Midbrain (tissue), 1 donor: ENCODE results near the gene COX14.
"Not testable (repeated sequence)": the region's sequence is repeated elsewhere in the genome, so short reads cannot be mapped to it uniquely, and the experiment has no call there.

Source experiments
- DNase-seq: peaks from one replicate; lab custom pipeline; 2025; lab: John Stamatoyannopoulos, UW

Gene COX14

DNA sequence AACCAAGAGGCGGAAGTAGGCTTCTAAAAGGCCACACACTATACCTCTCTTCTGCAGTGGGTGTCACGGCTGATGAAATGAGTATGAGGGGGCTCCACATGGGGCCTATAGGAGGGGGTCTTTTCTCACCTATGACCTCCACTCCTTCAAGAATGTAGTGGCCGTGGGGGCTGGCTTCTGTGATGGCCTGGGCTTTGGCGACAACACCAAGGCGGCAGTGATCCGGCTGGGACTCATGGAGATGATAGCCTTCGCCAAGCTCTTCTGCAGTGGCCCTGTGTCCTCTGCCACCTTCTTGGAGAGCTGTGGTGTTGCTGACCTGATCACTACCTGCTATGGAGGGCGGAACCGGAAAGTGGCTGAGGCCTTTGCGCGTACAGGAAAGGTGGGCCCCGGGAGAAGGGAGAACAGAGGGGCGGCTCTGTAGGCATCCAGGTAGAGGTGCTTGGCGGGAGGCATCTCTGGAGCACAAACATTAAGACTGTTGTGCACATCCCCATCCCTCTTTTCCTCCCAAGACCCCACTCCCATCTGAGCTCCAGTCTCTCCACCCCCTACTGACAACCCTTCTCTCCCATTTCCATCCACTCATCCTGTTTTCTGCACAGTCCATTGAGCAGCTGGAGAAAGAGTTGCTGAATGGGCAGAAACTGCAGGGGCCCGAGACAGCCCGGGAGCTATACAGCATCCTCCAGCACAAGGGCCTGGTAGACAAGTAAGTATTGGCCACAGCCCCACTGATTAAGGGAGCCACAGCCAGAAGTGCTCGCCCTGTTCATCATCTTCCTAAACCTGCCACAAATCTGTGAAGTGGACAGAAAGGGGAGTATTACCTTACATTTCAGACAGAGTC is 4.4 kb upstream of the COX14 start:
- no peak for DNase-seq

DNA sequence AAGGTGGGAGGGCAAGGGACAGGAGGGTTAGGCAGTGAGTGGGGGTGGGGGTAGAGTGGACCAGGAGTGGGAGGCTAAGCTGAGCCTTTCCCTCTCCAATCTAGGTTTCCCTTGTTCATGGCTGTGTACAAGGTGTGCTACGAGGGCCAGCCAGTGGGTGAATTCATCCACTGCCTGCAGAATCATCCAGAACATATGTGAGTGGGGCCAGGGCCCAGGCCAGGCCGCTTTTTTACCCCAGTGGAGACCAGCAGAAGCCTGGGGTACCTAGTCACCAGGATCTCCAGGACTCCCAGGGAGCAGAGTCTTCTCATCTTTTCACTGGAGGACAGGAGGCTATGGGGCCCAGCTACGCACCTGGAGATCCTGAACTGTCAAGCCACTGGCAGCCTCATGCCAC is 2.7 kb upstream of the COX14 start:
- DNase-seq = no peak

DNA sequence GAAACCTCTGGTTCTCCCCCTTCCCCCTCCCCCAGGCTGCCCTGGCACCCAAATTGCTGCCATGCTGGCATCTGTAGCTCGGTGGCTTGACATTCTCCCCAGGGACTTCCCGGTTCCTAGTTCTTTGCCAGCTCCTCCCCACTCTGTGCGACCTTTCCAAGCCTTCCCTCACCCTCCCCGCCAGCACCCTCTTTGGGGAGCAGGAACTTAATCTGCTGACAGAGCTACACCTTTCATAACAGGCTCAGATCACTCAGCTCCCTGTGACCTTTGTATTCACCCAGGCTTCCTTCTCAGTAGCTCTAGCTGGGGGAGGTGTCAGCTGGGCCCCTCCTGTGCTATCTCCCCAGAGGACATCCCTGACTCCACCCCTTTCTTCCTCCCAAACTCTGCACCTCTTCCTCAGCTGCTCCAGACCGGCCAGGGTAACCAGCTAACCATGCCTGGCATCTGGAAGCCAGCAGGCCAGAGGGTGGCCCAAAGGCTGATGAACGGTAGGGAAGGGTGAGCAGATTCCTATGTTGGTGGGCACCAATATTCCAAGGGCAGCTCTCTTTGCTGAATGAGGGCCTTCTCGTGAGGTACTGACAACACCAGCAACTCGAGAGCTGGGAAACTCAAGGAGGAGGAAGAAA is 1.8 kb upstream of the COX14 start:
- no peak for DNase-seq

DNA sequence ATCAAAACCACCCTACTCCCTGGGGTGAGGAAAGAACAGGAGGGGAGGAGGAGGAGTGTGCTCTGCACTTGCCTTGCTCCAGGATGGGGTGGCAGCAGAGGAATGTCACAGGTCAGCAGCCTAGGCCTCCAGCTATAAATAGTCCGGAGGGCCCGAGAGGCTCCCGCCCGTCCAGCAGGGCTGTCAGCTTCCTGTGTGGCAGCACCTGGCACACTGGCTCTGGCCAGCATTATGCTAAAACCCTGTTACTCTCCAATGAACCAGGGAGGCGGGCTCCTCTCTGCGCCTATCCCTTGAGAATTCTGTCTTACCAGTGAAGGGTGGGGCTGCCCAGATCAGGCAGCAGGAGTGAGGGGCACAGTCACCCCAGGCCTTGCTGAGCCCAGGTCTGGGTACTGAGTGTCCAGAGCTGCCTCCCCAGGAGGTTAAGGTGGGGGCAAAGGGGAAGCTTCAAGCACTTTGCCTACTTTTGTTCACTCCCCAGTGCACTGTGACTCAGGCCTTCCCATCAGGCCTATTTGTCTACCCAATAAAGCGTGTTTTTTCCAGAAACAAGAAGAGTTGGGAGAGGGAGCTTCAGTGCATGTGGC is 1.2 kb upstream of the COX14 start:
- peak; percentile 33 for DNase-seq

DNA sequence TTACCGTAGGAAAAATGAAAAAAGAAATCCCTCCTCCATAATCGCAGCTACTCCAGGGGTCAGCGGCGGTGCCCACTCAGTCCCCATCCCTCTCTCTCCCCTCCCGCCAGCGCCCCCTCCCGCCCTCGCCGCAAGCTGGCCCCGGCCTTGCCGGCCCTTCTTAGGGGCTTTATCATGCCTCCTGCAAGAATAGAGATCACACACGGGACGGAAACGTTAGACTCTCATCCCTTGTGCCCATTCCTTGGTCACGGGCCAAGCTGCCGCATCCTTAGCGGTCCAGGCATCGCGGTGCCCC is 692 bp upstream of the COX14 start:
- DNase-seq = peak; percentile 72

DNA sequence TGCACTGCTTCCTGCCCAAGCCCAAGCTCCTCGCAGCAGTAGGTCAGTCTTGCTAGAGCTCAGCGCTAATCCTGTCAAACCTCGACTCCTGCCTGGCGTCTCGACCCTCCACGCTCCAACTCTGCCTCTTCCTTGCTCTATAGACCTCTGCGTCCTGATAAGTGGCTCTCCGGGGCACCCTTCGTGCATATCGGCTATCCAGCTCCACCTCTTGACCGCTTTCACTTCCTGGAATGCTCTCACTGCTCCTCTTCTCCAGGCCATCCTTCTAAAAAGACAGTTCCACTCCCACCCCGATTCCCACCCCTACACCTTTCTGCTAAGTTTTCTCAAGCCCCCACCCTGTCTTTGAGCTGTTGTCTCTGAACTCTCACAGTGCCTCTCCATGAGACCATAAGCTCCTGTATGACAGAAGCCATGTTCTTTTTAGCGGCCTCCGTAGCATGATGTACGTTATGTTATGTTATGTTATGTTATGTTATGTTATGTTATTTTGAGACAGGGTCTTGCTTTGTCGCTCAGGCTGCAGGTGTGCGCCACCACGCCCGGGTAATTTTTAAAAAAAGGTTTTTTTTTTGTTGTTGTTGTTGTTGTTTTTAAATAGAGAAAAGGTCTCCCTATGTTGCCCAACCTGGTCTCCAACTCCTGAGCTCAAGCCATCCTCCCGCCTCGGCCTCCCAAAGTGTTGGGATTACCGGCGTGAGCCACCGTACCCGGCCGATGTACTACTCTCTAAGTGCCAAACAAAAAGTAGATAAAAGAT is 601 bp downstream of the COX14 start:
- peak; percentile 55 for DNase-seq

DNA sequence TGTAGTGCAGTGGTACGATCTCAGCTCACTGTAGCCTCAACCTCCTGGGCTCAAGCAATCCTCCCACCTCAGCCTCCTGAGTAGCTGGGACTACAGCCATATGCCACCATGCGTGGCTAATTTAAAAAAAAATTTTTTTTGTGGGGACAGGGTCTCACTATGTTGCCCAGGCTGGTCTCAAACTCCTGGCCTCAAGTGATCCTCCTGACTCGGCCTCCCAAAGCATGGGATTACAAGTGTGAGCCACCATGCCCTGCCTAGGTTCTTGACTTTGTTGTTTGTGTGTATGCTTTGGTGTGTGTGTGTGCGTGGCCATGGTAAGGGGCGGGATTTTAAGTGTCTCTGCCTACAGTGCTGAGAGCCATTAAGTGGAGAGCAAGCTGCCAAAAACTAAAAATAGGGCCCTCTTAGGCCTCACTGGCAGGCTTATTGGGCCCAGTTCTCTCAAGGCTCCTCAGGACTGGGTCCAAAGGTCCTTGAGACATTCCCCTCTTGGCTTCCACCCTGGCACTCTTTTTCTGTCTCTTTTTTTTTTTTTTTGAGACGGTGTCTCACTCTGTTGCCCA is 5.1 kb downstream of the COX14 start:
- DNase-seq = no peak

DNA sequence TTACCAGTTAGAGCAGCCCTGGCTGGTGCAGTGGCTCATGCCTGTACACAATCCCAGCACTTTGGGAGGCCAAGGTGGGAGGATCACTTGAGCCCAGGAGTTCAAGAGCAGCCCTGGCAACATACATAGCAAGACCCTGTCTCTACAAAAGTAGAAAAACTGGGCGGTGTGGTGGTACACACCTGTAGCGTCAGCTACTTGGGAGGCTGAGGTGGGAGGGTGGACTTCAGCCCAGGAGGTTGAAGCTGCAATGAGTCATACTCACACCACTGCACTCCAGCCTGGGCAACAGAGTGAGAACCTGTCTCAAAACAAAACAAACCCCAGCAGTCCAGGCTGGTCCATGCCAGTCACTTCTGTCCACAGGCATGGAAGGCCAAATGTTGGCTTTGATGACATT is 7.4 kb downstream of the COX14 start:
- no peak for DNase-seq

DNA sequence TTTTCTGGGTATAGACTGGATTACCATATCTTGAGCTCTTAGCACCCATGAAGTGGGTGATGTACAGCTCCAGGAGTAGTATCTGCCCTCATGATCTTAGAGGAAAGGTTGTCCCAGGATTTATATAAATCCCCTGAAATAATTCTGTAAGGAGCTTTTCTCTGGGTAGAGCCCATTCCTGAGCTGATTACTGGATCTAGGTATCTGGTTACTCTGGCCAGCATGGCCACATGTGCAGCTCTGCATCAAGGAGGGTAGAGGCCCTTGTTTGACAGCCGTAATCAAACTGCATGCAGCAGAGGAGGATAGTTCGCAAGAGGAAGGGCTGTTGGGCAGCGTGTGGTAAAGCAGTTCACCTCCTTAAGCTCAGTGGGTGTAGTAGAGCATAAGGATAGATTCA is 8.5 kb downstream of the COX14 start:
- no peak for DNase-seq

DNA sequence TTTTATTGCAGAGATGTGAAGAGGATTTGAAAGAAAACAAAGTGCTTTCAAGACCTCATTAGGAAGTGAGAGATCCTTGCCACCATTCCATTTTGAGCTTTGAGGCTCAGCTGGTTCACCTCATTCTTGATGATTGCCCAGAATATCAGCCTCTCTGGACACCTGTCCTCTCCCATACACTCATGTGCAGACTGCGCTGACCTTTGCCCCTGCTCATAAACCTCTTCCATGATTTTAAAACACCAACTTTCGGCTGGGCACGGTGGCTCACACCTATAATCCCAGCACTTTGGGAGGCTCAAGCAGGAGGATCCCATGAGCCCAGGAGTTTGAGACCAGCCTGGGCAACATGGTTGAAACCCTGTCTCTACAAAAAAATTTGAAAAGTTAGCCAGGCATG is 8.9 kb downstream of the COX14 start:
- DNase-seq = no peak

DNA sequence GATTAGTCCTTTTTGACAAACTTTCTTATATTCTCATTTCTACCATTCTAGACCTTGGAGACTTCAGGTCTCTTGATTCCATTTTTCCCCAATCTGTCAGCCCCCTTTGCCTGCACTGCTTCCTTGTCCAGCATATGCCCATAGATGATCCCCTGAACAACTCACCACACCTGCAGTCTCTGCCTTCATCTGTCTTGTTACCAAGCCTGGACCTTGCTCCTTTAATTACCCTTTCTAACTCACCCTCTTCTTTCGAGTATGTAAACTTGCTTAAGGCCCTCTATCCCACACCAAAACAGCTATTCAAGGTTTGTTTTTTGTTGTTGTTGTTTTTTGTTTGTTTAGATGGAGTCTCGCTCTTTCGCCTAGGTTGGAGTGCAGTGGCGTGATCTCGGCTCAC is 9.6 kb downstream of the COX14 start:
- no peak for DNase-seq

DNA sequence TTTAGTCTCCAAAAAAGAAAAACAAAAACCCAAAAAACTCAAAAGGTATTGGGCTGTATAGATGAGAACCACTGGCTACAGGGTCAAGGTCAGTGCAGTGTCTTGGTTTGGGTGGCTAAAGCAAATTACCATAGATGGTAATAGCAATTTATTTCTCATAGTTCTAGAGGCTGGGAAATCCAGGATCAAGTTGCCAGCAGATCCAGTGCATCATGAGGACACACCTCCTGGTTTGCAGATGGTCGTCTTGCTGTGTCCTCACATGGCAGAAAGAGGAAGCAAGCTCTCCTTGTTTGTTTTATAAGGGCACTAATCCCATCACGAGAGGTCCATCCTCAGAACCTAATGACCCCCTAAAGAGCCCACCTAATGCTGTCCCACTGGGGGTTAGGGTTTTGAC is 11.2 kb downstream of the COX14 start:
- no peak for DNase-seq

DNA sequence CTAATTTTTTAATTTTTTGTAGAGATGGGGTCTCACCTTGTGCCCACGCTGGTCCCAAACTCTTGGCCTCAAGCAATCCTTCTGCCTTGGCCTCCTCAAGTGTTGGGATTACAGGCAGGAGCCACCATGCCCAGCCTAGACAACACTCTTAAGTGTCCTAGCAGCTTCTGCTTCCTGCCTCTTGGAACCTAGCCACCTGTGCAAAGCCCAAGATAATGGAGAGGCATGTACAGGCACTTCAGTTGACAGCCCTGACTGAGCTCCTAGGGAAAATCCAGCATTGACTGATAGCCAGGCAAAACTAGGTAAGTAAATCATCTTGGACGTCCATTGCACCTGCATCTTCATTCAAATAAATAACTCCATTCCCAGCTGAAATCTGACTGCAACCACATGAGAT is 15.5 kb downstream of the COX14 start:
- no peak for DNase-seq

DNA sequence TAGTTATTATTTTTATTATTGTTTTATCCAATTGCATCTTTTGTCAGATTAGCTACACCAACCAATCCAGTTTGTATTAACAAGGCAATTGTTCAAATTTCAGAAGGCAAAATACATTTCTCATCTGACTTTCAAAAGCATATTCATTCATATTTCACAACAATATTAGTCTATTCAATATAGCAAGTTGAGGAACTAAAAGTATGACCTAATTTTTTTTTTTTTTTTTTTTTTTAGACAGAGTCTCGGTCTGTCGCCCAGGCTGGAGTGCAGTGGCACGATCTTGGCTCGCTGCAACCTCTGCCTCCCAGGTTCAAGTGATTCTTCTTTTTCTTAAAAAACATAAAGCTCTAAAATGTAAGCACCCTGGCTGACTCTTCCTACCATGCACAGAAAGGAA is 17.3 kb downstream of the COX14 start:
- no peak for DNase-seq

DNA sequence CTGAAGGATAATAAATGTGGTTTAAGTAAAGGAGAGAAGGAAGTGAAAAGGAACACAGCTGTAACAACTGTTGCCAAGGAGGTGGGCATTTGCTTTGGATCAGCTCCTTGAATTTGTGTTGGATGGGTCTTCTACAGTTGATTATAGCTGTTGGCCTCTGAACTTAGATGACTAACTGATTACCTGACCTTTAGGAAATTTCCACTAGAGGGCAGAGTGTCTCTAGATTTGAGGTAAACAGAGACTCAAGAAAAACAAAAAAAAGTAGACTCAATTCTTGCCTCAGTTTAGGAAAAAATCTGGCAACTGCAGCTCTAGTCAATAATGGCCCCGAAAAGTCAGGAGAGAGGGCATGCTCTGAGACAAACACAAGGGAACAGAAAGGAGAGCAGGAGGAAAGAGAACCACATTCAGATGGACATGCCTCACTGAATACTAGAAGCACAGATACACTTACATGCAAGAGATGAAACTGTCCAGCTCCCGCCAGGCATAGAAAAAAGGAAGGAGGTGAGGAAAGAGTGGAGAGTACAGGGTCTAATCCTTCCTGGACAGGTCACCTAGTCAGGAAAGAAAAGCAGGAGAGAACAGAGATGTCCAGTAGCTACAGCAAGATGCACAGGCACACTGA is 20.6 kb downstream of the COX14 start:
- DNase-seq = peak; percentile 53

DNA sequence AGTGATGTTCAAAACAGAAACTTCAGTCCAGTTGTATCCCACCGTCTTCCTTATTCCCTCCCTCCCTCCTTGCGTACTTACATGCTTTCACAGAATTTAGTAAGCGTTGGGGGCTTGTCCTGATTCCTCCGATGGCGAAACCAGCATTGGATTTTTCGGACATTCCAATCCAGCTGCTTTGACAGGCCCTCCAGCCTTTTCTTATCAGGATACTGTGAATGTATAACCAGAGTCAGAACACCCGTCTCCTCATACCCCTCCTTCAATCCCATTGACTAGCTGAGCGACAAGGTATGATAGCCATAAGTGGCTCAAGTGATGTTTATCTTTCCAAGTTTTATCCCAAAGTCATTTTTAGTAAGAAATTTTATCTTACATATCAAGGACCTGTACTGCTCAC is 31.0 kb downstream of the COX14 start:
- DNase-seq = no peak

DNA sequence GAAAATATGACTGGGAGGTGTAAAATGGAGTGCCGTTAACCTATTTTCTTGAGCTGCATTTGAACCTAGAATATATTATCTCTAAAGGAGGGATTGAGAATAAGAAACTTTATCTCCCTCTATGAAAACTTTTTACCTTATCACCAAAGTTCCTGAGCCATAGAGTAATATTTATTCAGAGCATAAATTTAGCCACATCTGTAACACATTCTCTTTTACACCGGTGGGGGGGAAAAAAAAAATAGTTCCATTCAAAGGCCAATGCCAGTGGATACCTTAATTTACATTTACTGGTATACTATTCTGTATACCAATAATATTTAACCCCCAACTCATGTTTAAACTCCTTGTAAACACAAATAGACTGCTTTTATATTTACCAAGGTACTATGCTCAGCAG is 33.4 kb downstream of the COX14 start:
- no peak for DNase-seq

DNA sequence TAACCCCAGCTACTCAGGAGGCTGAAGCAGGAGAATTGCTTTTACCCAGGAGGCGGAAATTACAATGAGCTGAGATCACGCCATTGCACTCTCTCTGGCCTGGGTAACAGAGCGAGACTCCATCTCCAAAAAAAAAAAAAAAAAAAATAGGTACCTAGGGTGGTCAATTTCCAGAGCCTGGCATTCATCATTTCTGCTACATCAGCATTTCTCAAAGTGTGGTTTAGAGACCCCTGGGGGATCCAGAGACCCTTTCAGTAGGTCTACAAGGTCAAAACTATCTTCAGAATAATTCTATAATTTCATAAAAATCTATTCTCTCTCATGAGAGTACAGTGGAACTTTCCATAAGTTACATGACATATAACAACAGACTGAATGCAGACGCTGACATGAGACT is 35.2 kb downstream of the COX14 start:
- no peak for DNase-seq

DNA sequence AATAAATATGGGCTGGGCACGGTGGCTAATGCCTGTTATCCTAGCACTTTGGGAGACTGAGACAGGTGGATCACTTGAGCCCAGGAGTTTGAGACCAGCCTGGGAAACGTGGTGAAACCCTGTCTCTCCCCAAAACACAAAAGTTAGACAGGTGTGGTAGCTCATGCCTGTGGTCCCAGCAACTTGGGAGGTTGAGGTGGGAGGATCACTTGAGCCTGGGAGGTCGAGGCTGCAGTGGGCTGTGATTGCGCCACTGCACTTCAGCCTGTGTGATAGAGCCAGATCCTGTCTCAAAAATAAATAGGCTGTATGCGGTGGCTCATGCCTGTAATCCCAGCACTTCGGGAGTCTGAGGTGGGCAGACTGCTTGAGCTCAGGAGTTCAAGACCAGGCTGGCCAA is 36.0 kb downstream of the COX14 start:
- DNase-seq = not testable (repeated sequence)

DNA sequence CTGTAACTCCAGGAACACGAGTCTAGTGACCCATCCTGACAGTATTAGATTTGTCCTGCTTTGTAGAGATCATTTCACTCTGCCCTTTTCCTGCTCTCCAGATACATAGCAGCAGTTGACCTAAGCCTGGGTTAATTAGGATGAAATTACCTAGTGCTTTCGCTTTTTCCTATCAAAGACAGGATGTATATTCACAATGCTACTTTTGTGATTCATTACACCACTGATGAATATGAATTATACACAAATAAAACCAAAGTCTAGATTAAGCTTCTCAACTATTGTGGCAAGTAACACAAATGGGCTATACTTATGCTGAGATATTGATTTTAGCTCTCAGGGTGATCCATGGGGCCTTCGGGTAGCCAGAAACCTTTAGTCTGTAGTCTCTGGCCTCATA is 37.3 kb downstream of the COX14 start:
- no peak for DNase-seq

DNA sequence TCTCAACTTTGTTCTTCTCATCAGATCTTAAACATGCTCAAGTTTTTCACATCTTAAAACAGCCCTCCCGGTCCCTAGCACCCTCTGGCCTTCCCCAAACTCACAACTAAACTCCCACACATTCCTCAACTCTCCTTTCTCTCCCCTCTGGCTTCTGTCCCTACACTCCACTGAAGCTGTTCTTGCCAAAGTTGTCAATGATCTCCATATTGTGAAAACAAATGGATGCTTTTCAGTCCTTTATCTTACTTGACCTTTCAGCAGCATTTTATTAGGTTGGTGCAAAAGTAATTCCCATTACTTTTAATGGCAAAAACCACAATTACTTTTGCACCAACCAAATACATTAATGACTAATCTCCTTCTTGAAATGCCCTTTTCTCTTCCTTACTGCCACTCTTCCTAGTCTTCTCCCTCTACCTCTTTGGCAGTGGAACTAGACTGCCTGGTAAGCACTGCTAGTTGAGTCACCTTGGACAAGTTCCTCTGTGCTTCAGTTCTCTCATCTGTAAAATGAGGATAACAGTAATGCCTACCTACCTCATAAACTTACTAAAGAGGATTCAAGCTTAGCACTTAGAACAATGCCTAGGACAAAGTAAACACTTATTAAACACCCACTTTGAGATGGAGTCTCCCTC is 39.1 kb downstream of the COX14 start:
- no peak for DNase-seq

DNA sequence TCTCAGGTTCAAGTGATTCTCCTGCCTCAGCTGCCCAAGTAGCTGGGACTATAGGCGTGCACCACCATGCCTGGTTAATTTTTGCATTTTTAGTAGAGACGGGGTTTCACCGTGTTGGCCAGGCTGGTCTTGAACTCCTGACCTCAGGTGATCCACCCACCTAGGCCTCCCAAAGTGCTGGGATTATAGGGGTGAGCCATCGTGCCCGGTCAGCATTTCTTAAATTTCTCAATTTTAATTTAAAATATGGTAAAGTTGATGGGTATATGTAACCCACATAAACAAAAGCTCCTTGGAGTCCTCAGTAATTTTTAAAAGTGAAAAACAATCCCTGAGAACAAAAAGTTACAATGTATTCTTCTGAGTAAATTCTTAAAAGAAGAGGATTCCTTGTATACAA is 42.9 kb downstream of the COX14 start:
- DNase-seq = not testable (repeated sequence)
